Kidney tubule cell (primary cell): ENCODE results near the gene WDSUB1.

Experiments
- DNase-seq: peaks from one replicate; pipeline ENCODE4 v3.0.0-alpha.2; 2018; ENCODE audit warnings: low spot score

The WDSUB1 gene

GRCh38 chr2:159265171-159265576, 21.3 kb downstream of the WDSUB1 start:
- peak; percentile 83 for DNase-seq

DNA sequence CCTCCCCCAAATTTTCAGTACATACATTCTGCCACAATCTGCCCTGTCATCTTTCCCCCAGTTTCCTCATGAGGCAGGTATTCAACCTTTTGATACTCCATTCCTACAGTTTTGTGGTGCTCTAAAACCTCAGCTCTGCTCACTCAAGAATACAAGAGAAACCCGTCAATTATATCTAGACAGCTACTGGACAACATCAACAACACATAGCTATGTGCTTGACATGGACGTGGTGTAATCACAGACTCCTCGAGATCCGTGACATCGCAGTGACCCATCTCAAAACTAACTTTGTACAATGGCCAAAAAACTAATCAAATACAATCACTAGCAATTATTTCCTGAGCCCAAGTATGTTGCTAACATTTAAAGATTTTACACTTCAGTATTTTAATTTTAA, 23.6 kb downstream of the WDSUB1 start:
- no peak for DNase-seq

GRCh38 chr2:159262226-159262625, 24.3 kb downstream of the WDSUB1 start:
- no peak for DNase-seq

GRCh38 chr2:159256159-159256558, 30.3 kb downstream of the WDSUB1 start:
- DNase-seq = no peak

GRCh38 chr2:159252905-159253304, 33.6 kb downstream of the WDSUB1 start:
- DNase-seq = no peak

- no peak for DNase-seq
Observed at GRCh38 chr2:159251296-159252173, 35.0 kb downstream of the WDSUB1 start.

DNA sequence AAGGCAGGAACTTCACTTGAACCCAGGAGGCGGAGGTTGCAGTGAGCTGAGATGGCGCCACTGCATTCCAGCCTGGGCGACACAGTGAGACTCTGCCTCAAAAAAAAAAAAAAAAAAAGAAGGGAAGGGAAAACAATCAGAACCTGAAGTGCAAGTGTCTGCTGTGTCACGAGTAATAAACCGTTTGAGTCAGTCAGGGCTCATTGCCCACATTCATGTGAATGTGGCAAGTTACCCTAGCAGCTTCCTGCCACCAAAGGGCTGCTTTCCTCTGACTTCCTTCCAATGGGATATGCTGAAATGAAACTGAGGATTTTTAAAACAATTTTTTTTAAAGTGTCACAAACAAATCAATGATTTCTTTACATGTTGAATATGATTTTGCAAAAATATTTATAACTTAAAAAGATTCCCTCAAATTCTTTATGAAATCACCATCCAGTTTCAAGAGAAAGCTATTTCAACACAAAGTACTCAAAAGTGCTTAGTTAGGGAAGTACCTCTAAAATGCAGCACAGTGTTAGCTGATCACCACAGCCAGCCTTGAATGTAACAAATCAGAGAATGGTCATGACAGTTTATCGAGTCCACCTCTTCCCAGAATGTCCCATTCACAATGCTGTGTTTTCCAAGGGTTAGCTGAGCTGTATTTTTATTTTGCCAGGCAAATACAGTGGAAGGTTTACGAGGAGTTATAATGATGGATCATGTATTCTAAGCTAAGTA, 36.4 kb downstream of the WDSUB1 start:
- peak; percentile 94 for DNase-seq

- no peak for DNase-seq
Observed at GRCh38 chr2:159246325-159246988, 40.0 kb downstream of the WDSUB1 start.

DNA sequence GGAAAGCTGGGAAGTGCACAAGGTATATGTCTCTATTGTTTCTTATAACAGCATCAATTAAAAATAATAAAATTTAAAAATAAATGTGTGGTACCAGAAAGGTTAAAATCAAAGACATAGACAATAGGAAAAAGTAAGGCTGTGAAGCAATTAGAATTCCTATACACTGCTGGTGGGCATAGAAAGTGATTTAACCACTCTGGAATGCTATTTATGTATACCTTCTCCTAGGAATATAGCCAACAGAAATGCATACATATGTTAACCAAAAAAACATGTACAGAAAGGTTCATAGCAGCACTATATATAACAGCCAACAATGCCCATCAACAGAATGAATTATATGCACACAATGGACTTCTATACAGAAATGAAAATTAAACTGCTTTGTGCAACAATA, 43.0 kb downstream of the WDSUB1 start:
- DNase-seq = no peak

GRCh38 chr2:159234868-159235267, 51.6 kb downstream of the WDSUB1 start:
- DNase-seq = no peak

- DNase-seq = no peak
Observed at GRCh38 chr2:159232456-159233170, 53.9 kb downstream of the WDSUB1 start.

DNA sequence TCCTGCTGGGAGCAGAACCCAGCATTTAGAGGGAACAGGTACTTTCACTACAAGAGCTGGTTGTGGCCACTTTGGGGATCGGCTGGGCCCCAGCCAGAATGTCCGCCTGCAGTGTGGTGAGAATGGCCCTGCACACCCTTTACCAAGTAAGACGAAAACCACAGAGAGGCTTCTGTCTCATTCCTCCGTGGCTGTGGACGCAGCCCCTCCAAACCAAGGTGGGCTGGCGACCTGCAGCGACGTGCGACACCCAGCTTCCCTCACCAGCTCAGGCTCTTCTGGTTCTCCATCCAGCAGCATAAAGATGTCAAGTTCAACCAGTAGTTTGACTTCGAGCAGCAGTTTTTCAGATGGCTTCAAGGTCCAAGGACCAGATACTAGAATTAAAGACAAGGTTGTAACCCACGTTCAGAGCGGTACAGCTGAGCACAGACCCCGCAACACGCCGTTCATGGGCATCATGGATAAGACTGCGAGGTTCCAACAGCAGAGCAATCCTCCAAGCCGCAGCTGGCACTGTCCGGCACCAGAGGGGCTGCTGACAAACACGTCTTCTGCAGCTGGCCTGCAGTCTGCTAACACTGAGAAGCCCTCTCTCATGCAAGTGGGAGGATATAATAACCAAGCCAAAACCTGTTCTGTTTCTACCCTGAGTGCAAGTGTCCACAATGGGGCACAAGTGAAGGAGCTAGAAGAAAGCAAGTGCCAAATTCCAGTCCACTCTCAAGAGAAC, 56.2 kb downstream of the WDSUB1 start:
- DNase-seq = no peak

GRCh38 chr2:159229476-159230144, 56.9 kb downstream of the WDSUB1 start:
- DNase-seq = no peak

GRCh38 chr2:159228081-159228581, 58.4 kb downstream of the WDSUB1 start:
- DNase-seq = no peak

DNA sequence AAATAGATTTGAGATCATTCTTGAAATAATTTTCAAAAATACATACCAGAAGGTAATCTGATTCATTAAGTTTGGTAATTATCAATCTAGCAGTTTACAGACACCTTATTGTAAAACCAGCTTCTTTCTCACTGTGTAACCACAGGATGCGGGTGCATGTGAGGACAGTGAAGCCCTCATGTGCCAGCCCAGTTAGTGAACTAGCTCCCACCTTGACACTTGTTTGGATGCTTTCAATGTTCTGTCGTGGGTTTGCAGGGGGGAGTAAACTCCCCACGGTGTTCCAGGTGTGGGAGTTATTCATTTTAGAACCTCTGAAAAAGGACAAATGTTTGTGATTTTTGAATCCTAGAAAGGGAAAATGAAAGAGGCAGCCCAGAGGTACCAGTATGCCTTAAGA, 59.0 kb downstream of the WDSUB1 start:
- DNase-seq = no peak

GRCh38 chr2:159226608-159227385, 59.7 kb downstream of the WDSUB1 start:
- DNase-seq = no peak

- DNase-seq = peak; percentile 92
Observed at GRCh38 chr2:159226059-159226461, 60.4 kb downstream of the WDSUB1 start.

- no peak for DNase-seq
Observed at GRCh38 chr2:159225025-159226016, 61.2 kb downstream of the WDSUB1 start.
